Heart right ventricle (tissue), 16 donors: Measurements from ENCODE around the gene SRRD. TPM values are rescaled to one million over a fixed set of nuclear protein-coding genes. Genes with fewer than 3 reads are reported as not detected.
A peak's percentile ranks its signal among the peaks of the same experiment; 100 is the strongest.

ENCODE experiments used
- ATAC-seq, 8 donors: fragments of 200-7000 bp; cut with Tn5 transposase; one replicate each; pipeline ENCODE4 v1.9.1; 2020; ENCODE audit warnings: mild to moderate bottlenecking in 8 of 8, moderate library complexity in 8 of 8, moderate number of reproducible peaks in 1 of 8
- DNase-seq, 2 donors: peaks; one replicate each; pipeline ENCODE4 v3.0.0-alpha.2; 2020
- H3K27ac ChIP-seq, 10 donors: fragments of 200-600 bp; sonication (generic) in 2 of 10; one replicate each; pipeline versions ENCODE4 v1.5.0 to v1.8.0; 2020 to 2022; ENCODE audit warnings: mild to moderate bottlenecking in 3 of 10
- H3K27me3 ChIP-seq, 7 donors: fragments of 200-600 bp; one replicate each; pipeline ENCODE4 v1.8.0; 2021 to 2022; ENCODE audit warnings: mild to moderate bottlenecking in 2 of 7
- H3K36me3 ChIP-seq, 9 donors: fragments of 200-600 bp; sonication (generic) in 1 of 9; one replicate each; pipeline versions ENCODE4 v1.5.0 to v1.8.0; 2020 to 2022; ENCODE audit warnings: mild to moderate bottlenecking in 2 of 9
- H3K4me1 ChIP-seq, 9 donors: fragments of 200-600 bp; sonication (generic) in 1 of 9; one replicate each; pipeline versions ENCODE4 v1.5.0 to v1.8.0; 2020 to 2022; ENCODE audit warnings: mild to moderate bottlenecking in 4 of 9
- H3K4me3 ChIP-seq, 10 donors: fragments of 200-600 bp; sonication (generic) in 2 of 10; one replicate each; pipeline versions ENCODE4 v1.5.0 to v1.8.0; 2020 to 2022; ENCODE audit warnings: mild to moderate bottlenecking in 7 of 10, moderate library complexity in 2 of 10
- H3K9me3 ChIP-seq, 11 donors: fragments of 200-600 bp in 10 of 11; sonication (generic) in 2 of 11; one replicate each; pipeline versions ENCODE4 v1.5.0 to v1.8.0; 2013 to 2022; ENCODE audit warnings: mild to moderate bottlenecking in 2 of 11, control low read depth in 1 of 11, moderate library complexity in 1 of 11
- CTCF ChIP-seq, 9 donors: fragments of 200-600 bp; sonication (generic) in 2 of 9; IDR thresholded peaks; one replicate each; pipeline versions ENCODE4 v1.5.0 to v1.8.0; 2021 to 2022; ENCODE audit warnings: antibody characterized with exemption in 9 of 9, mild to moderate bottlenecking in 5 of 9, moderate library complexity in 1 of 9
- WGBS, 2 donors: extraction: QIAGEN DNeasy Blood & Tissue Kit; methylation state at CpG; one replicate each; pipeline ENCODE4 v1.1.7; 2013; ENCODE audit warnings: inconsistent platforms in 1 of 2; 5-methylcytosine and 5-hydroxymethylcytosine counted together
- intact Hi-C, 10 donors: fragments of 100-400 bp; cut with DNase I; formaldehyde crosslinking; loops; one replicate each; pipeline versions ENCODE4 v1.11.1 to v1.14.2; 2022
- polyA plus RNA-seq, 2 donors: library from polyadenylated mRNA; stranded (reverse); fragments of 200-250 nt; gene quantifications; one replicate each; pipeline ENCODE4 v1.2.3, GENCODE V29; 2013
- total RNA-seq, 10 donors: library from RNA; stranded (reverse); fragmentation: NEBNext Ultra II Directional in 3 of 10; extraction: Animal tissue kit (Norgen Biotek cat#: 25700) in 3 of 10; gene quantifications; one replicate each; pipeline versions ENCODE4 v1.2.1 to v1.2.4, GENCODE V29; 2021 to 2023
- donor health status: Arrhythmogenic right ventricular cardiomyopathy.
- donor health status: ischemic (EF 13 %, LVEDD 7.1; RV severe dilation, severe dysfunction).
- donor health status: healthy with polysubstance abuse.
- donor health status: DM: no; HTN: yes; CAD: no.
- donor health status: DM: no; HTN: no; CAD: no.
- donor health status: ischemic (EF 25% LVEDD 6.9; RV normal size, moderate dysfunction).
- donor health status: ischemic (EF 25% LVEDD 5.7; RV mildly dilated, moderate dysfunction).
- donor health status: healthy.
- donor health status: DM: yes; HTN: yes; CAD: no.
- donor health status: Ischemic cardiomyopathy.
- donor health status: ischemic (EF 35%, LVEDD 5.7; RV mildly dilated, moderate dysfunction).
- donor health status: nonischemic (EF 11% LVEDD 7.7; RV severe dilation, severe dysfunction).
- donor health status: DM: yes; HTN: yes; CAD: no.
- donor health status: PGD.
- donor health status: ischemic (EF 29% LVEDD 5.4; RV normal size, mild dysfunction).
- donor health status: nonischemic (EF 23%, LVEDD 6.1; RV moderate dilation, normal function).

The SRRD gene
- total and polyA plus RNA-seq, 12 donors = 11.9 to 26.3 (median 20.7) TPM

- DNase-seq = no peak
- intact Hi-C loops = loop anchor here in 3 of 10 donors (2.0 to 10.0 kb wide), 3 partner anchors 104 to 170 kb away; partner anchors contain the start of genes MIAT (in 1 of the 3) and TPST2 (in 1 of the 3)
- no peaks in the 10 kb centered on the region for H3K9me3 ChIP-seq
- ATAC-seq = no peak
- no peaks in the 10 kb centered on the region for H3K27me3 ChIP-seq
- TF ChIP-seq CTCF (IDR thresholded peaks at IDR 0.05) = no peak
- peak overlapping the region in 8 of 10 donors; percentile 84 to 97 (median 95) for H3K27ac ChIP-seq
- WGBS, 2 donors = 5 to 8% methylated on average over 6 of the region's 6 CpGs
- peak overlapping the region; percentile 70 to 100 (median 97) for H3K4me3 ChIP-seq
- peaks cover 0 to 60% (median 53%) of the 10 kb centered on the region in 9 donors for H3K4me1 ChIP-seq
- peaks cover 0 to 57% (median 22%) of the 10 kb centered on the region in 9 donors for H3K36me3 ChIP-seq
Measured at GRCh38 chr22:26484360-26484706, 656 bp downstream of the SRRD start.

- Histone ChIP-seq H3K27me3 (no peaks in the 10 kb centered on the region), H3K4me3 (peak overlapping the region in 3 of 10 donors; percentile 70 to 99 (median 99)), H3K27ac (peak overlapping the region in 2 of 10 donors; percentile 93 to 96), H3K4me1 (peaks cover 0 to 53% (median 46%) of the 10 kb centered on the region in 9 donors), H3K9me3 (no peaks in the 10 kb centered on the region), H3K36me3 (peaks cover 0 to 62% (median 25%) of the 10 kb centered on the region in 9 donors)
- 60 to 68% methylated on average over 7 of the region's 7 CpGs for WGBS, 2 donors
- ATAC-seq (no peak), DNase-seq (no peak)
- no peak for TF ChIP-seq CTCF (IDR thresholded peaks at IDR 0.05)
- intact Hi-C loops = loop anchor here in 3 of 10 donors (2.0 to 10.0 kb wide), 3 partner anchors 104 to 172 kb away; partner anchors contain the start of gene MIAT (in 2 of the 3)
Measured at GRCh38 chr22:26485013-26485412, 1.3 kb downstream of the SRRD start.

GRCh38 chr22:26485806-26486390, 2.2 kb downstream of the SRRD start:
- no peak overlapping the region for H3K27ac ChIP-seq
- DNase-seq = no peak
- H3K27me3 ChIP-seq = no peaks in the 10 kb centered on the region
- no peak for ATAC-seq
- no peak for TF ChIP-seq CTCF (IDR thresholded peaks at IDR 0.05)
- no peak overlapping the region for H3K4me3 ChIP-seq
- intact Hi-C loops = loop anchor here in 3 of 10 donors (2.0 to 10.0 kb wide), 3 partner anchors 103 to 171 kb away; partner anchors contain the start of gene MIAT (in 2 of the 3)
- WGBS, 2 donors = 67 to 71% methylated on average over 3 of the region's 3 CpGs
- H3K4me1 ChIP-seq = peaks cover 0 to 44% (median 37%) of the 10 kb centered on the region in 9 donors
- H3K36me3 ChIP-seq = peaks cover 0 to 64% (median 29%) of the 10 kb centered on the region in 9 donors
- H3K9me3 ChIP-seq = no peaks in the 10 kb centered on the region

GRCh38 chr22:26486394-26486793, 2.7 kb downstream of the SRRD start:
- TF ChIP-seq CTCF (IDR thresholded peaks at IDR 0.05) = no peak
- ATAC-seq (no peak), DNase-seq (no peak)
- Histone ChIP-seq H3K36me3 (peaks cover 0 to 64% (median 34%) of the 10 kb centered on the region in 9 donors), H3K27me3 (no peaks in the 10 kb centered on the region), H3K9me3 (no peaks in the 10 kb centered on the region), H3K27ac (no peak overlapping the region), H3K4me3 (no peak overlapping the region), H3K4me1 (peaks cover 0 to 39% (median 32%) of the 10 kb centered on the region in 9 donors)
- 86% methylated on average over 5 of the region's 5 CpGs for WGBS, 2 donors
- intact Hi-C loops = loop anchor here in 2 of 10 donors (5.0 to 10.0 kb wide), 2 partner anchors 168 to 171 kb away; partner anchors contain the start of gene MIAT (in 2 of the 2)
